Lower leg skin (tissue), 3 donors: ENCODE data around the gene SLC16A9.

Experiments used
- CTCF ChIP-seq, 3 donors: fragments of 450-650 bp; IDR thresholded peaks; one replicate each; pipeline ENCODE4 v1.5.1; 2016; ENCODE audit warnings: antibody characterized with exemption in 3 of 3, mild to moderate bottlenecking in 3 of 3, moderate library complexity in 2 of 3
- POLR2A ChIP-seq, 2 donors: fragments of 450-650 bp; IDR thresholded peaks; one replicate each; pipeline ENCODE4 v1.6.1; 2016 to 2017; ENCODE audit warnings: antibody characterized with exemption in 2 of 2, mild to moderate bottlenecking in 1 of 2, moderate library complexity in 1 of 2

- TF ChIP-seq CTCF (IDR thresholded peaks at IDR 0.05) (no peak), POLR2A (IDR thresholded peaks at IDR 0.05) (no peak)
Observed at GRCh38 chr10:59687657-59688056, 22.0 kb downstream of the SLC16A9 start.
